Lower leg skin (tissue), 4 donors: ENCODE data around the gene DNMT3A. TPM values are rescaled to one million over a fixed set of nuclear protein-coding genes. Genes with fewer than 3 reads are reported as not detected.

Experiments used
- DNase-seq, 2 donors: peaks; one replicate each; pipeline ENCODE4 v3.0.0-alpha.2; 2019; ENCODE audit warnings: low spot score in 2 of 2
- H3K4me3 ChIP-seq: fragments of 200-600 bp; sonication (generic); 2 replicates; pipeline ENCODE4 v1.5.1; 2017; ENCODE audit warnings: mild to moderate bottlenecking, low read depth; ENCODE audit not compliant: poor library complexity, severe bottlenecking
- POLR2A ChIP-seq, 2 donors: fragments of 450-650 bp; IDR thresholded peaks; one replicate each; pipeline ENCODE4 v1.6.1; 2016 to 2017; ENCODE audit warnings: antibody characterized with exemption in 2 of 2, mild to moderate bottlenecking in 1 of 2, moderate library complexity in 1 of 2
- WGBS, 2 donors: methylation state at CpG; one replicate each; pipeline ENCODE4 v1.1.5; 2018; 5-methylcytosine and 5-hydroxymethylcytosine counted together
- intact Hi-C: fragments of 100-400 bp; cut with DNase I; formaldehyde crosslinking; loops from one replicate; pipeline ENCODE4 v1.15.0; 2023; ENCODE audit warnings: low total_unique reads
- total RNA-seq, 4 donors: library from RNA; depleted of rRNA; stranded (reverse); fragments of >200 nt; gene quantifications; one replicate each; pipeline ENCODE4 v1.1.0, GENCODE V29; 2016
- TF ChIP-seq, protein P1 (sequence below), 3 donors: fragments of 450-650 bp; IDR thresholded peaks; one replicate each; pipeline ENCODE4 v1.5.1; 2016; ENCODE audit warnings: antibody characterized with exemption in 3 of 3, mild to moderate bottlenecking in 3 of 3, moderate library complexity in 2 of 3

DNMT3A gene
- total RNA-seq, 4 donors from 2014 or later: 4.3 to 7.4 (median 6.9) TPM

- intact Hi-C loops: no loop called here
- no peak for TF ChIP-seq POLR2A (IDR thresholded peaks at IDR 0.05)
- TF ChIP-seq, protein P1, sequence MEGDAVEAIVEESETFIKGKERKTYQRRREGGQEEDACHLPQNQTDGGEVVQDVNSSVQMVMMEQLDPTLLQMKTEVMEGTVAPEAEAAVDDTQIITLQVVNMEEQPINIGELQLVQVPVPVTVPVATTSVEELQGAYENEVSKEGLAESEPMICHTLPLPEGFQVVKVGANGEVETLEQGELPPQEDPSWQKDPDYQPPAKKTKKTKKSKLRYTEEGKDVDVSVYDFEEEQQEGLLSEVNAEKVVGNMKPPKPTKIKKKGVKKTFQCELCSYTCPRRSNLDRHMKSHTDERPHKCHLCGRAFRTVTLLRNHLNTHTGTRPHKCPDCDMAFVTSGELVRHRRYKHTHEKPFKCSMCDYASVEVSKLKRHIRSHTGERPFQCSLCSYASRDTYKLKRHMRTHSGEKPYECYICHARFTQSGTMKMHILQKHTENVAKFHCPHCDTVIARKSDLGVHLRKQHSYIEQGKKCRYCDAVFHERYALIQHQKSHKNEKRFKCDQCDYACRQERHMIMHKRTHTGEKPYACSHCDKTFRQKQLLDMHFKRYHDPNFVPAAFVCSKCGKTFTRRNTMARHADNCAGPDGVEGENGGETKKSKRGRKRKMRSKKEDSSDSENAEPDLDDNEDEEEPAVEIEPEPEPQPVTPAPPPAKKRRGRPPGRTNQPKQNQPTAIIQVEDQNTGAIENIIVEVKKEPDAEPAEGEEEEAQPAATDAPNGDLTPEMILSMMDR (IDR thresholded peaks at IDR 0.05): no peak
- no peak overlapping the region for H3K4me3 ChIP-seq
- DNase-seq: no peak
- 80 to 84% methylated on average over 11 of the region's 11 CpGs for WGBS, 2 donors
These were observed 88.5 kb downstream of the DNMT3A start for GRCh38 chr2:25253153-25253626.

GRCh38 chr2:25252291-25253152 lies 89.2 kb downstream of the DNMT3A start:
- intact Hi-C loops: no loop called here
- DNase-seq: peak in 1 of 2 donors; percentile 29
- WGBS, 2 donors: 12 to 23% methylated on average over 31 to 58 of the region's 62 CpGs
- TF ChIP-seq, protein P1 (IDR thresholded peaks at IDR 0.05): no peak
- no peak for TF ChIP-seq POLR2A (IDR thresholded peaks at IDR 0.05)
- H3K4me3 ChIP-seq: peak overlapping the region; percentile 16

DNA sequence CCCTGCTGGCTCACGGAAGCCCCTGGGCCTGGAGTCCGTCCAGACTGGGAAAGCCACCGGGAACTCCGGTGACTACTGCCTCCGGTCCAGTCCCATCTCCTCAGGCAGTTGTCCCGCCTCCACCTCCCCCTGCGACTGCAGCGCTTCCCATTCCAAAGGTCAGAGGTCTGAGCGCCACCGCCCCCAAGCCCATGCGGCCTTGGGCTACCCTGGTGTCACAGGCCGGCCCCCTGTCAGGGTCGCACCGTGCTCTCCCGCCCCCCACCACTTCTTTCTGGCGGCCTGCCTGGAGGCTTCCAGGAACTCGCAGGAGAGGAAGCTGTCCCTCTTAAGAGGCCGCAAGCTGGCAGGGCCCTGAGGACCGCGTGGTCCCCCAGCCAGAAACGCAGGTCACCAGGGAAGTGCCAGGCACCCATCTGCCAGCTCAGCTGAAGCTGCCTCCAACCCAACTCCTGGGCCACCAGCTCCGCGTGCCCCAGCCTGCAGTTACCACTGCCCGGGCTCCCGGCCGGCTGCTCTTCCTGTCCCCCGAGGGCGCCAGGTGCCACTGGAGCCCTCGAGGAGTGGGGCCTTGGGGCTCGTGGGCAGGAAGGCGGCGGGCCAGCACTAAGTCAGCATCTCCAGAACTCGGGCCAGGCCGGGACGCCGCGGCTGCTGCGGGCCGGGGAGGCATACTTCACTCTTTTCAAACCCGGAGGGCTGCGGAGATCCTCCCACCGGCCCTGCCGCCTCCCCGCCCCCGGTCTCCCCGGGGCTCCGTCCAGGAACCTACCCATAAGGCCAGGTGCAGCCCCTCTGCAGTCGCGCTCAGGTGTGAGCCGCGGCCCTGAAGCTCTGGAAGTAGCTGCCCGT lies 90.1 kb downstream of the DNMT3A start:
- WGBS, 2 donors: 10 to 28% methylated on average over 16 to 39 of the region's 52 CpGs
- H3K4me3 ChIP-seq: peak overlapping the region; percentile 12
- TF ChIP-seq, protein P1 (IDR thresholded peaks at IDR 0.05): no peak
- TF ChIP-seq POLR2A (IDR thresholded peaks at IDR 0.05): no peak
- DNase-seq: peak; percentile 31 to 90
- intact Hi-C loops: no loop called here

DNA sequence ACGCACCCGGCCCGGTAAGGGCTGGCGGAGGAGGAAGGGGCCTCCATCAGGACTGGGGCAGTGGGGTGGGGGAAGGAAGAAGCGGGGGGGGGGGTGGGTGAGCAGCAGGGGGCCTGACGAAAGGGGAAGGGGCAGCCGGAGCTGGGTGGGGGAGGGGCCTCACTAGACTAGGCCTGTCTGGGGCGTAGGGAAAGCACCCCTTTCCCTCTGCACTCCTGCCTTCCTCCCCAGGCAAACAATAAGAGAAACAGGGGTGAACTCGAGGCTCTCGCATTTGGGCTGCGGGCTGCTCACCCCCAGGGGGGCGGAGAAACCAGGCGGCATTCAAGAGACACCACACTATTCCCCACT lies 90.7 kb downstream of the DNMT3A start:
- no peak for DNase-seq
- H3K4me3 ChIP-seq: no peak overlapping the region
- intact Hi-C loops: no loop called here
- TF ChIP-seq, protein P1 (IDR thresholded peaks at IDR 0.05): no peak
- no peak for TF ChIP-seq POLR2A (IDR thresholded peaks at IDR 0.05)
- WGBS, 2 donors: 61 to 72% methylated on average over 13 of the region's 13 CpGs

DNA sequence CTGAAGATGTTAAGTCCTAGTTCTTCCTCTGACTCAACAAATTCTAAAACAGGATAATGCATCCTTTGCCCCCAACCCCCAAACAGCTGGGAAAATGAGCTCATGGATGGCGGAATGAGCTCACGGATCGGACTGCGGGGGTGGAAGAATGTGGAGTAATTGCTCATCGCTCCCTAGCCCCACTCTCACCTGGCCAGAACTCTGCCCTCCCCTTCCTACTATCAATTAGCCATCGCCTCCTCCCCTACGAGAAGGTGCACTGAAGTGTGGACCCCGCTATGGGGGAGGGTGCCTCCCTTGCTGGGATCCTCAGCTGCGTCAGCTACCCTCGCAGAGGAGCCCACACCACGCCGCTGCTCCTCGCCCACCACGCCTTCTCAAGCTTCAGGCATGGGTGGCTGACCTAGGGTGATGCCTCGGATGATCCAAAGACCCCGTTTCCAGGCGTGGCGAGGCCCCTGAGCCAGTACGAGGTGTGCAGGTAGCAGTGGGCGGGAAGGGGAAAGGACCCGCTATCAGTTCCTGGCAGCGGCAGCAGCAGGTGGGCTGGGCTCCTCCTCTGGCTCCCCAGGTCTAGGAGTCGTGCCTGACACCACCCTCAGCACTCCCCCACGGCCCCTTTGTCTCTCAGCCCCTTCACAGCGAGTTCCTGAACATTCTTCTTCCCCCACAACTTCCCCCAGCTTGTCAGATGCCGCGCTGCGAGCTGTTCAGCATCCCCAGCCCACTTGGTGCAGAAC lies 91.2 kb downstream of the DNMT3A start:
- TF ChIP-seq, protein P1 (IDR thresholded peaks at IDR 0.05): no peak
- TF ChIP-seq POLR2A (IDR thresholded peaks at IDR 0.05): no peak
- WGBS, 2 donors: 83 to 84% methylated on average over 28 of the region's 28 CpGs
- DNase-seq: no peak
- intact Hi-C loops: no loop called here
- no peak overlapping the region for H3K4me3 ChIP-seq
